C4-2B (cell line): ENCODE measurements around the gene VPS35L.

Source experiments
- H3K27ac ChIP-seq: fragments of 450-650 bp; 2 replicates; pipeline ENCODE4 v1.5.1; 2017
- ZFX ChIP-seq: fragments of 450-650 bp; IDR thresholded peaks from 2 replicates; pipeline ENCODE4 v1.6.1; 2017
- TF ChIP-seq, protein P1 (sequence below): fragments of 450-650 bp; conservative IDR thresholded peaks from 2 replicates; pipeline ENCODE4 v1.5.1; 2017; ENCODE audit warnings: mild to moderate bottlenecking

VPS35L gene

DNA sequence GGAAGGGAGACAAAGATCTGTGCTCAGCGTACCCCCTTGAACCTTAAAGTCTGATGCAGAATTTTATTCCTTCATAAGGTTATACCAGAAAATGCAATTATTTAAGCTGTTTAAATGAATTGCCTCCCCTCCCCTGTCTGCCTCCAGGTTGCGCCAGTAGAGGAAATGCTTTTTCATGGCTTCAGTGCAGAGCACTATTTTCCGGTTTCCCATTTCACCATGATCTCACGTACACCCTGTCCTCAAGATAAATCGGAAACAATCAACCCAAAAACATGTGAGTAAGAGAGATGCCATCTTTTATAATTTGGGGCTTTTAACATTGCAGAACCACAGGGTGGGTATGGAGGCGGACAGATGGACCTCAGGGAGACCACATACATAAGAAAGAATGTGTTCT lies 178.0 kb downstream of the VPS35L start:
- TF ChIP-seq, protein P1, sequence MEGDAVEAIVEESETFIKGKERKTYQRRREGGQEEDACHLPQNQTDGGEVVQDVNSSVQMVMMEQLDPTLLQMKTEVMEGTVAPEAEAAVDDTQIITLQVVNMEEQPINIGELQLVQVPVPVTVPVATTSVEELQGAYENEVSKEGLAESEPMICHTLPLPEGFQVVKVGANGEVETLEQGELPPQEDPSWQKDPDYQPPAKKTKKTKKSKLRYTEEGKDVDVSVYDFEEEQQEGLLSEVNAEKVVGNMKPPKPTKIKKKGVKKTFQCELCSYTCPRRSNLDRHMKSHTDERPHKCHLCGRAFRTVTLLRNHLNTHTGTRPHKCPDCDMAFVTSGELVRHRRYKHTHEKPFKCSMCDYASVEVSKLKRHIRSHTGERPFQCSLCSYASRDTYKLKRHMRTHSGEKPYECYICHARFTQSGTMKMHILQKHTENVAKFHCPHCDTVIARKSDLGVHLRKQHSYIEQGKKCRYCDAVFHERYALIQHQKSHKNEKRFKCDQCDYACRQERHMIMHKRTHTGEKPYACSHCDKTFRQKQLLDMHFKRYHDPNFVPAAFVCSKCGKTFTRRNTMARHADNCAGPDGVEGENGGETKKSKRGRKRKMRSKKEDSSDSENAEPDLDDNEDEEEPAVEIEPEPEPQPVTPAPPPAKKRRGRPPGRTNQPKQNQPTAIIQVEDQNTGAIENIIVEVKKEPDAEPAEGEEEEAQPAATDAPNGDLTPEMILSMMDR: no peak
- TF ChIP-seq ZFX: no peak
- H3K27ac ChIP-seq: no peak overlapping the region

DNA sequence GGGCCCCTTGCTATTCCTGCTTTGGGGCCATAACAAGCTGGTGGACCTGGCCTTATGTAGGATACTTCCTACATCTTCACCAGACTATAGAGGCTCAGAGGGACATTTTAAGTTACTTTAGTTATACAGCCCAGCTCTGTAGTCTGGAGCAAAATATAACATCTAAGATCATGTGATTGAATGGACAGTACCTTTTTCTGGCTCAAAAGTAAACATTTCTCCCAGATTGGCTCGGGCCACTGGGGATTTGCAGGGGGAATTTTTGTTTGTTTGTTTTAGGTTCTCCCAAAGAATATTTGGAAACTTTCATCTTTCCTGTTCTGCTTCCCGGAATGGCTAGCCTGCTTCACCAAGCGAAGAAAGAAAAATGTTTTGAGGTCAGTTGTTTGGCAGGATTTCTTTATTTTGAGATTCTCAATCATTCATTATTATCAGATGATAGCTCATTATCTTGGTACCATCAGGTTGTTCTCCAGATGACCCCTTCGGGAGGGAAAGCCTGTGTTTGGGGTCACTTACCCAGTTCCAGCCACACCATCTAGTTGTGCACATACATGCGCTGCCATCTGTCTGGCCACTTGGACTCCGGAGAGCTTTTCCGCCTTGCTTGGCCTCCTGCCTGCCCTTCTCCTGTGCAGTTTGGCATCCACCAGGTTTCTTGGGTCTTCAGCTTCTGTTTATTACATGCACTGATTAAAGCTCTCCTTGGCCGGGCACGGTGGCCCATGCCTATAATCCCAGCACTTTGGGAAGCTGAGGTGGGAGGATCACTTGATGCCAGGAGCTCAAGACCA lies 179.8 kb downstream of the VPS35L start:
- no peak overlapping the region for H3K27ac ChIP-seq
- TF ChIP-seq ZFX: no peak
- TF ChIP-seq, protein P1: no peak

DNA sequence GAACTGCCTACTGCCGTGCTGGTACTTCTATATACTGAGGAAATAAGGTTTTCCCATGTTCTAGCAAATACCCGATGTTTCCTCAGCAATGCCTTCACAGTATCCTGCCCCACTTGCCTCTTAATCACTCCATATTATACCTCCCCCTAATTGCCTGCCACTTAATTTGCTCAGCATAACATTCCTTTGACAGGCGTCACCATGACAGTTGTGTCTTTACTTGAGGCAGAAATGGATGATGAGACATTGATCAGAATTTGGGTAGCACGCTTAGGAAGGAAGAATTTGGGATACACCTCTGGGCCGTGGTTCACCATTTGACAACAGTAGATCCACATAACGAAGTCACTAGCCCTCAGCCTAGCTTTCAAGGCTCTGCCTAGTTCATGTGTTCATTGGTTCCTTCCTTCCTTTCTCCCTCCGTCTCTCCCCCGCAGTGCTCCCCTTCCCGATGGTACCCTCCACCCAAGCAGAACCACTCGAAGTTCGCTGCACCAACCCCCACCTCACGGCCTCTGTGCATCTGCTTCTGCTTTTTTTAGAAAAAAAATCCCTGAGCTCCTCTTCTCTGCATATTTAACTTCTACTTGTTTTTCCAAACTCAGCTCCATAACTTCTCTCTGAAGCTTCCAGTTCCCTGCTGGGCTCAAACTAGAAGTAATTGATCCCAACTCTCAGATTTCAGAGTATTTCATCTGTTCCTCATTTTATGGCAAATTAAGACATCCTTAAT lies 182.0 kb downstream of the VPS35L start:
- no peak overlapping the region for H3K27ac ChIP-seq
- TF ChIP-seq, protein P1: no peak
- TF ChIP-seq ZFX: no peak

DNA sequence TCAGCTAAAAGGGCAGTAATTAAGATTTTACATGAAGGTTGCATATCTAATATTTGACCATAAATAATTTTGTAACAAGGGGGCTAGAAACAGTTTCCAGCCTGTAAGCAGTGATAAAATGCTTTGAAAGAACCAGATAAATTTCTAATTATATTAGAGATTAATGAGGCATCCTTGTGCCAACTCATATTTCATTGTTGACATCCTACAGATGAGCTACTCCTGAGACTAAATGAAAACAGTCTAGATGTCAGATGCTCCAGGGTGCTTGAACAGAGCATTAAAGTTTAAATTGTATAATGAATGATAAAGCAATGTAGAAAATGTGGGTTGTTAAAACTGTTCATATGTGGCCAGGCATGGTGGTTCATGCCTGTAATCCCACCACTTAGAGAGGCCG lies 185.9 kb downstream of the VPS35L start:
- H3K27ac ChIP-seq: no peak overlapping the region
- TF ChIP-seq, protein P1: no peak
- no peak for TF ChIP-seq ZFX

- TF ChIP-seq ZFX: no peak
- TF ChIP-seq, protein P1: no peak
- no peak overlapping the region for H3K27ac ChIP-seq
These were observed 188.3 kb downstream of the VPS35L start for GRCh38 chr16:19743816-19744159.

GRCh38 chr16:19744670-19745069 lies 189.2 kb downstream of the VPS35L start:
- H3K27ac ChIP-seq: no peak overlapping the region
- TF ChIP-seq, protein P1: no peak
- no peak for TF ChIP-seq ZFX

DNA sequence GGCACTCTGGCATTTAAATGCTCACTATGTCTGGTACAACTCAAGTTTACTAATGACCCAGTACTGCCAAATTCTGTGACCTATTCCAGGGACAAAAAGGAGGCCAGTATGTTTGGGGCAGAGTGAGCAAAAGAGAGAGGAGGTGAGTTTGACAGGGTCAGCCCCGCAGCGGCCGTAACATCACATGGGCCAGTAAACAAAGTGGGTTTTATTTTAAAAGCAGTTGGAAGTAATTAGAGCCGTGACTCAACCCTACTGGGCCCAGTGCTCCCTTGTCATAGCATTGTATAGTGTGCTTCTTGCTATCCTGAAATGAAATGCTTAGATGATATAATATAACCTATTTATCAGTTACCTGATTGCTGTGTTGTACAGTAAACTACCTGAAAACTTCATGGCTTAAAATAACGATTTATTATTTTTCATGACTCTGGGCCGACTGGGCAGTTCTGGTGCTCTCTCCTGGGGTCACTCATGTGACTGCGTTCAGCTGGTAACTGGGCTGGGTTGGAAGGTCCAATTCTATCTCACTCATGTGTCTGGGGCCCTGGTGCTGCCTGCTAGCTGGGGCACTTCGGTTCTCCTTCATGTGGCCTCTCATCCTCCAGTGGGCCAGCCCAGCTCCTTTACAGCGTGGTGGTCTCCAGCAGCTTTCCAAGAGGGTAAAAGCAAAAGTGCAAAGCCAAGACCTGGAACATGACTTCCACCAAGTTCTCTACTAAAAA lies 189.9 kb downstream of the VPS35L start:
- TF ChIP-seq, protein P1: no peak
- no peak for TF ChIP-seq ZFX
- no peak overlapping the region for H3K27ac ChIP-seq
